ENCODE data around the gene C11orf91. TPM values are rescaled to one million over a fixed set of nuclear protein-coding genes. Genes with fewer than 3 reads are reported as not detected.

The C11orf91 gene, protein sequence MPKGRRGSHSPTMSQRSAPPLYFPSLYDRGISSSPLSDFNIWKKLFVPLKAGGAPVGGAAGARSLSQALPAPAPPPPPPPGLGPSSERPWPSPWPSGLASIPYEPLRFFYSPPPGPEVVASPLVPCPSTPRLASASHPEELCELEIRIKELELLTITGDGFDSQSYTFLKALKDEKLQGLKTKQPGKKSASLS
- 0.33 and 0.39 TPM in 2 replicates for total RNA-seq

GRCh38 chr11:33700502-33701271 is at the start of gene C11orf91:
Gene C11orf91 (minus strand): TSS chr11:33700826. CDS start chr11:33700740, 86 bp downstream.

GRCh38 chr11:33736148-33736812 is 35.7 kb upstream of the C11orf91 start, which contains the start of gene CD59:
Gene CD59 (minus strand): TSS chr11:33736423. CDS start chr11:33722445, 13,978 bp downstream.

Other genes starting within 250 kb of the C11orf91 start
- gene CD59, start 35.6 kb upstream of the C11orf91 start, total RNA-seq, result 759 and 1,573 TPM in 2 replicates
- 76.6 and 145 TPM in 2 replicates for gene FBXO3, start 73.7 kb upstream of the C11orf91 start, total RNA-seq
- 0.39 and 2.3 TPM in 2 replicates for gene LMO2, start 191.2 kb upstream of the C11orf91 start, total RNA-seq